ENCODE results near the gene GRXCR2.
"Not testable (repeated sequence)": the region's sequence is repeated elsewhere in the genome, so short reads cannot be mapped to it uniquely, and the experiment has no call there.

The GRXCR2 gene

GRCh38 chr5:145874765-145875164, 2.0 kb upstream of the GRXCR2 start:
- no peak for DNase-seq (ENCODE audit: low read depth)

GRCh38 chr5:145872486-145872885, 328 bp downstream of the GRXCR2 start:
- DNase-seq (ENCODE audit: low read depth): no peak

GRCh38 chr5:145869753-145870152, 3.1 kb downstream of the GRXCR2 start:
- no peak for DNase-seq (ENCODE audit: low read depth)

- no peak for DNase-seq (ENCODE audit: low read depth)
These were observed 5.0 kb downstream of the GRXCR2 start for GRCh38 chr5:145867806-145868205.

GRCh38 chr5:145864432-145864831, 8.4 kb downstream of the GRXCR2 start:
- not testable (repeated sequence) for DNase-seq (ENCODE audit: low read depth)

- no peak for DNase-seq (ENCODE audit: low read depth)
These were observed 9.8 kb downstream of the GRXCR2 start for GRCh38 chr5:145863003-145863402.

GRCh38 chr5:145859897-145860296, 12.9 kb downstream of the GRXCR2 start:
- no peak for DNase-seq (ENCODE audit: low read depth)

- no peak for DNase-seq (ENCODE audit: low read depth)
These were observed 13.4 kb downstream of the GRXCR2 start for GRCh38 chr5:145859453-145859852.

GRCh38 chr5:145858959-145859358, 13.9 kb downstream of the GRXCR2 start:
- DNase-seq (ENCODE audit: low read depth): no peak

GRCh38 chr5:145856285-145856818, 16.5 kb downstream of the GRXCR2 start:
- DNase-seq (ENCODE audit: low read depth): no peak

- no peak for DNase-seq (ENCODE audit: low read depth)
These were observed 17.0 kb downstream of the GRXCR2 start for GRCh38 chr5:145855763-145856267.

- DNase-seq (ENCODE audit: low read depth): no peak
These were observed 18.1 kb downstream of the GRXCR2 start for GRCh38 chr5:145854651-145855258.

GRCh38 chr5:145853781-145854376, 18.9 kb downstream of the GRXCR2 start:
- DNase-seq (ENCODE audit: low read depth): no peak

GRCh38 chr5:145852990-145853389, 19.8 kb downstream of the GRXCR2 start:
- DNase-seq (ENCODE audit: low read depth): no peak

- DNase-seq (ENCODE audit: low read depth): no peak
These were observed 24.0 kb downstream of the GRXCR2 start for GRCh38 chr5:145848854-145849253.

GRCh38 chr5:145847499-145848497, 25.0 kb downstream of the GRXCR2 start:
- DNase-seq (ENCODE audit: low read depth): no peak

- DNase-seq (ENCODE audit: low read depth): no peak
These were observed 26.7 kb downstream of the GRXCR2 start for GRCh38 chr5:145846081-145846480.

- no peak for DNase-seq (ENCODE audit: low read depth)
These were observed 31.5 kb downstream of the GRXCR2 start for GRCh38 chr5:145841299-145841698.

GRCh38 chr5:145840458-145841132, 32.2 kb downstream of the GRXCR2 start:
- DNase-seq (ENCODE audit: low read depth): no peak

- no peak for DNase-seq (ENCODE audit: low read depth)
These were observed 34.5 kb downstream of the GRXCR2 start for GRCh38 chr5:145838276-145838675.

GRCh38 chr5:145836241-145836640, 36.6 kb downstream of the GRXCR2 start:
- DNase-seq (ENCODE audit: low read depth): not testable (repeated sequence)

- DNase-seq (ENCODE audit: low read depth): no peak
These were observed 37.0 kb downstream of the GRXCR2 start for GRCh38 chr5:145835848-145836239.

Measured in activated gamma-delta T cell treated with anti-CD3 and anti-CD28 coated beads, Interleukin-2, amount 50 U/mL, for 16 hours (primary cell).